ENCODE data around the gene A4GNT. TPM values are rescaled to one million over a fixed set of nuclear protein-coding genes. Genes with fewer than 3 reads are reported as not detected.

A4GNT gene
- total and polyA plus RNA-seq, 9 donors: not detected

- DNase-seq: peak in 4 of 5 donors; percentile 24 to 53 (median 41)
- 5 to 8% (median 7%) methylated on average over 9 of the region's 9 CpGs for WGBS, 3 donors
- no peak for TF ChIP-seq POLR2A (IDR thresholded peaks at IDR 0.05)
- no peak for TF ChIP-seq EP300 (IDR thresholded peaks at IDR 0.05)
- no peak for TF ChIP-seq CTCF (IDR thresholded peaks at IDR 0.05)
- H3K36me3 ChIP-seq: no peaks in the 10 kb centered on the region
- H3K27ac ChIP-seq: peak overlapping the region; percentile 52 to 93
- H3K27me3 ChIP-seq: no peaks in the 10 kb centered on the region
- peak overlapping the region; percentile 73 for H3K4me3 ChIP-seq
- no peaks in the 10 kb centered on the region for H3K9me3 ChIP-seq
- intact Hi-C loops (cut with DNase I): no loop called here
- H3K4me1 ChIP-seq (ENCODE audit: insufficient read depth): peaks cover 4% of the 10 kb centered on the region
Observed at GRCh38 chr3:138114431-138114918, 17.7 kb downstream of the A4GNT start.

DNA sequence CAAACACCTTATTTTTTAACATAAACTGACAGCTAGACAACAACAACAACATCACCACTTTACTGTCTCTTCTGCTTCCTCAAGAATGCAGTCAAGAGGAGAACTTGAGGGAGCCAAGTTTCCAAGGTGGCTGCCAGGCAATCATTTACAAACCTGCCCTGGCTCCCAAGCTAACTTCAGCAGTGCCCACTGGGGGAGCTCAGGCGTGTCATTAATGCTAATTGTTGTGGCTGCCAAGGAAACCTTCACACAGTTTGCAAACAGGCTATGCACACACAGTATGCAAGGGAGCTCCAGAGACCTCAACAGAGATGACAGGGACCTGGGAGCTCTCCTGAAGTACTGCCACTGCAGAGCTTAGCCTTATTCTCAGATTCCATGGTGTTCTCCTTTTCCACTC is 18.9 kb downstream of the A4GNT start:
- H3K9me3 ChIP-seq: no peaks in the 10 kb centered on the region
- H3K4me3 ChIP-seq: no peak overlapping the region
- intact Hi-C loops (cut with DNase I): no loop called here
- TF ChIP-seq EP300 (IDR thresholded peaks at IDR 0.05) (no peak), POLR2A (IDR thresholded peaks at IDR 0.05) (no peak), CTCF (IDR thresholded peaks at IDR 0.05) (no peak)
- peaks cover 2% of the 10 kb centered on the region for H3K4me1 ChIP-seq (ENCODE audit: insufficient read depth)
- H3K27ac ChIP-seq: peak overlapping the region in 1 of 2 donors; percentile 93
- H3K27me3 ChIP-seq: no peaks in the 10 kb centered on the region
- H3K36me3 ChIP-seq: no peaks in the 10 kb centered on the region
- 79 to 91% (median 82%) methylated on average over 1 of the region's 1 CpG for WGBS, 3 donors
- no peak for DNase-seq

DNA sequence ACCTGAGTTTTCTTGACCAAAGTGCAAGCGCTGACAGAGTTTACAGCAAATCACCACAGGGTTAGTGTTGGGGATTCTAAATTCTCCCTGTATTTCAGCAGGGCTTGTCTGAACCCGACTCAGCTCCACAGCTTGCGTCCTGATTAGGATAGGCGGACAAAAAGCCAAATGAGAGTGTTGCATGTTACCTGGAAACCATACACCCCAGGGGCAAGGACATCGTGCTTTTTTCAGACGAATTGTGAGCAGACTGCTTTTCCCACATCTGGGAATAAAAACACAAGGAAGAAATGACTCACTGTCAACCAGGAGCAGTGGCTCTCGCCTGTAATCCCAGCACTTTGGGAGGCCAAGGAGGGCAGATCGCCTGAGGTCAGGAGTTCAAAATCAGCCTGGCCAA is 19.8 kb downstream of the A4GNT start:
- intact Hi-C loops (cut with DNase I): no loop called here

GRCh38 chr3:138105598-138105997 is 26.6 kb downstream of the A4GNT start:
- Histone ChIP-seq H3K36me3 (no peaks in the 10 kb centered on the region), H3K4me1 (ENCODE audit: insufficient read depth) (no peaks in the 10 kb centered on the region), H3K27ac (no peak overlapping the region), H3K4me3 (no peak overlapping the region), H3K9me3 (no peaks in the 10 kb centered on the region), H3K27me3 (no peaks in the 10 kb centered on the region)
- DNase-seq: no peak
- WGBS, 3 donors: 96 to 97% (median 97%) methylated on average over 1 of the region's 1 CpG
- no peak for TF ChIP-seq CTCF (IDR thresholded peaks at IDR 0.05)
- TF ChIP-seq POLR2A (IDR thresholded peaks at IDR 0.05): no peak
- TF ChIP-seq EP300 (IDR thresholded peaks at IDR 0.05): no peak
- intact Hi-C loops (cut with DNase I): no loop called here

More for the DNA sequence above, 19.8 kb downstream of the A4GNT start:
- Histone ChIP-seq H3K4me3 (no peak overlapping the region), H3K36me3 (no peaks in the 10 kb centered on the region), H3K4me1 (ENCODE audit: insufficient read depth) (peaks cover 2% of the 10 kb centered on the region), H3K27ac (no peak overlapping the region), H3K27me3 (no peaks in the 10 kb centered on the region), H3K9me3 (no peaks in the 10 kb centered on the region)
- DNase-seq: no peak
- WGBS, 3 donors: 85 to 88% (median 86%) methylated on average over 8 of the region's 8 CpGs
- TF ChIP-seq POLR2A (IDR thresholded peaks at IDR 0.05) (no peak), CTCF (IDR thresholded peaks at IDR 0.05) (no peak), EP300 (IDR thresholded peaks at IDR 0.05) (no peak)
